Choroid plexus epithelial cell (primary cell): ENCODE results near the gene PRDX5.

ENCODE experiments used
- DNase-seq: peaks from one replicate; pipeline ENCODE4 v3.0.0-alpha.2; 2010; ENCODE audit warnings: low read depth
- H3K4me3 ChIP-seq: 2 replicates; pipeline ENCODE4 v1.5.1; 2011; ENCODE audit warnings: low read depth, mild to moderate bottlenecking, control low read depth, low read length, moderate library complexity
- TF ChIP-seq, protein P1 (sequence below): conservative IDR thresholded peaks from 2 replicates; pipeline ENCODE4 v1.5.1; 2011; ENCODE audit warnings: low read depth, mild to moderate bottlenecking, control low read depth, inconsistent platforms, low read length, moderate library complexity

The PRDX5 gene

DNA sequence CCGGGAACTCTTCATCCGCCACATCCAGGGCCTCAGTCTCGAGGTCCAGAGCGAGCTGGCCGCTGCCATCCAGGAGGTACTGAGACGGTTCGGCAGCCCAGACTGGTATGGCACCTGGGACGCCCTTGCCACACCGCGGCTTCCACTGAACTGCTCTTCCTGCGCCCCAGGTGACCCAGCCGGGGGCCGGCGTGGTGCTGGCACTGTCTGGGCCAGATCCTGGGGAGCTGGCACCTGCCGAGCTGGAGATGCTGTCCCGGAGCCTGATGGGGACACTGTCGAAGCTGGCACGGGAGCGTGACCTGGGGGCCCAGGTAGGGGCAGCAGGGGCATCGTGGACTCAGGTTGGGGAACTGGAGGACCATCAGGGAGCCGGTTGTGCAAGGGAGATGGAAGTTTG is 23.5 kb downstream of the PRDX5 start:
- TF ChIP-seq, protein P1, sequence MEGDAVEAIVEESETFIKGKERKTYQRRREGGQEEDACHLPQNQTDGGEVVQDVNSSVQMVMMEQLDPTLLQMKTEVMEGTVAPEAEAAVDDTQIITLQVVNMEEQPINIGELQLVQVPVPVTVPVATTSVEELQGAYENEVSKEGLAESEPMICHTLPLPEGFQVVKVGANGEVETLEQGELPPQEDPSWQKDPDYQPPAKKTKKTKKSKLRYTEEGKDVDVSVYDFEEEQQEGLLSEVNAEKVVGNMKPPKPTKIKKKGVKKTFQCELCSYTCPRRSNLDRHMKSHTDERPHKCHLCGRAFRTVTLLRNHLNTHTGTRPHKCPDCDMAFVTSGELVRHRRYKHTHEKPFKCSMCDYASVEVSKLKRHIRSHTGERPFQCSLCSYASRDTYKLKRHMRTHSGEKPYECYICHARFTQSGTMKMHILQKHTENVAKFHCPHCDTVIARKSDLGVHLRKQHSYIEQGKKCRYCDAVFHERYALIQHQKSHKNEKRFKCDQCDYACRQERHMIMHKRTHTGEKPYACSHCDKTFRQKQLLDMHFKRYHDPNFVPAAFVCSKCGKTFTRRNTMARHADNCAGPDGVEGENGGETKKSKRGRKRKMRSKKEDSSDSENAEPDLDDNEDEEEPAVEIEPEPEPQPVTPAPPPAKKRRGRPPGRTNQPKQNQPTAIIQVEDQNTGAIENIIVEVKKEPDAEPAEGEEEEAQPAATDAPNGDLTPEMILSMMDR = no peak
- H3K4me3 ChIP-seq = no peak overlapping the region

DNA sequence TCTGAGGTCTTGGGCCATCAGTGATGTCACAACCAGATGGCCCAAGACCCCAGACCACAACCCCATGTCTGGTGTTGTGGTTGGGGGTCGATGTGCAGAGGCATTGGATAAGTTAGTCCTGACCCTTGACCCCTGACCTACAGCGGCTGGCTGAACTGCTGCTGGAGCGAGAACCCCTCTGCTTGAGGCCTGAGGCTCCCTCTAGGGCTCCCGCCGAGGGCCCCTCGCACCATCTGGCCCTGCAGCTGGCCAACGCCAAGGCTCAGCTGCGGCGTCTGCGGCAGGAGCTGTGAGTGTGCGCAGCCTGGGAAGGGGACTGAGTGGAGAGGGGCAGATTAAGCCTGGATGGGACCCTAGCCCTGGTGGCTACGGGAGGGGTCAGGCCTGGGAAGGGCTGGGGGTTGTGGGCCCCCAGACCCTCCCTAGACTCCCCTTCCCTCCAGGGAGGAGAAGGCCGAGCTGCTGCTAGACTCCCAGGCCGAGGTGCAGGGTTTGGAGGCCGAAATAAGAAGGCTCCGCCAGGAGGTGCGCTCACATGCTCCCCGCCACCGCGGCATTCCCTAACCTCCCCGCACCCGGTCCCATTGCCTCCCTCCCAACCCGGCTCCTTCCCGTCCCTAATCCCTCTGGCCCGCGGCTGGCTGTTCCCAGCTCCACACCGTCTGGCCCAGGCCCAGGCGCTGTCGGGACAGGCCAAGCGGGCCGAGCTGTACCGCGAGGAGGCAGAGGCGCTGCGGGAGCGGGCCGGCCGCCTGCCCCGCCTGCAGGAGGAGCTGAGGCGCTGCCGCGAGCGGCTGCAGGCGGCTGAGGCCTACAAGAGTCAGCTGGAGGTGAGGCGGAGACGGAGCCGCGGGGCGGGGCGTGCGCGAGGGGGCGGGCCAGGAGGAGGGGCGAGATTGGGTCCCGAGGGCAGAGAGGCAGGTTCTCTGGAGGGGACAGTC is 24.2 kb downstream of the PRDX5 start:
- peak; percentile 91 for DNase-seq
- peak overlapping the region; percentile 51 for H3K4me3 ChIP-seq
- TF ChIP-seq, protein P1 = peak; percentile 30

More for the DNA sequence above, 23.5 kb downstream of the PRDX5 start:
- DNase-seq = no peak

DNA sequence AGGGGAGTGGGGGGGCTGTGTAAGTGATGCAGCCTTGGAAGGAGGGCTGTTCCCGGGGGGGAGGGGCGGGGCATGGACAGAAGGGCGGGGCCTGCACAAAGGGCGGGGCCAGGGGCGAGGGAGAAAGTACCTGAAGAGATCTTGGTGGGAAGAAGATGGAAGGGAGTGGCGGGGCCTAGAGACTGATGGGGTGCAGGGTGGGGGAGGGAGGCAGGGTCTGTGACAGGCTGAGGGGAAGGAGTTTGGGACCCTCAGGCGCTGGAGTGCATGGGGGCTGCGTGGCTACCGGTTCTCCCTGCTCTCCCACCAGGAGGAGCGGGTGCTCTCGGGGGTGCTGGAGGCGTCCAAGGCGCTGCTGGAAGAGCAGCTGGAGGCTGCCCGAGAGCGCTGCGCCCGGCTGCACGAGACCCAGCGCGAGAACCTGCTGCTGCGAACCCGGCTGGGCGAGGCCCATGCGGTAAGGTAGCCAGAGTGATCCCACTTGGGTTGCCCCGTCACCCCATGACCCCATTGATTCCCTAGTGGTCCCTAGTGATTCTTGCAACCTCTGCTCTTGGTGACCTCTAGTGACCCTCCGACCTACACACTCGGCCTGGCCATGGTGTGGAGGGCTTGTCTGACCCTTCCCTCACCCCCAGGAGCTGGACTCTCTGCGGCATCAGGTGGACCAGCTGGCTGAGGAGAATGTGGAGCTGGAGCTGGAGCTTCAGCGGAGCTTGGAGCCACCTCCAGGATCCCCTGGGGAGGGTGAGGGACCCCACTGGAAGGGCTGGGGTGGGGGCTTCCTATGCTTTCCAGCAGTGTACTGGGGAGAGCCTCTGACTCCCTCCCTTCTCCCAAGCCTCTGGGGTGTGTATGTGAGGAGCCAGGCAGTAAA is 25.2 kb downstream of the PRDX5 start:
- H3K4me3 ChIP-seq = peak overlapping the region; percentile 11
- TF ChIP-seq, protein P1 = no peak
- DNase-seq = no peak

DNA sequence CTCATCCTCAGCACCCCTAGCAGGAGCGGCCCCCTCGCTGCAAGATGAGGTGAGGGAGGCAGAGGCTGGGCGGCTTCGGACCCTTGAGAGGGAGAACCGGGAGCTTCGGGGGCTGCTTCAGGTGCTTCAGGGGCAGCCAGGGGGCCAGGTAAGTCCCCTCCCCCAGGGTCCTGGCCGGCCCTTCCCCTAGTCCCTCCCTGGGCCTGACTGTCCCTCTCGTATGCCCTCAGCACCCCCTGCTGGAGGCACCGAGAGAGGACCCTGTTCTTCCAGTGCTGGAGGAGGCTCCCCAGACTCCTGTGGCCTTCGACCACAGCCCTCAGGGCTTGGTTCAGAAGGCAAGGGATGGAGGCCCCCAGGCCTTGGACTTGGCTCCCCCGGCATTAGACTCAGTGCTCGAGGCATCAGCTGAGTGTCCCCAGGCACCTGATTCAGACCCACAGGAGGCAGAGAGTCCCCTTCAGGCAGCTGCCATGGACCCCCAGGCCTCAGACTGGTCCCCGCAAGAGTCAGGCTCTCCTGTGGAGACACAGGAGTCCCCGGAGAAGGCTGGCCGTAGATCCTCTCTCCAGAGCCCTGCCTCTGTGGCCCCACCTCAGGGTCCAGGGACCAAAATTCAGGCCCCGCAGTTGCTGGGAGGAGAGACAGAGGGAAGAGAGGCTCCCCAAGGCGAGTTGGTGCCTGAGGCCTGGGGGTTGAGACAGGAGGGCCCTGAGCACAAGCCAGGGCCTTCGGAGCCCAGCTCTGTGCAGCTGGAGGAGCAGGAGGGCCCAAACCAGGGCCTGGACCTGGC is 26.0 kb downstream of the PRDX5 start:
- TF ChIP-seq, protein P1 = peak; percentile 39
- no peak for DNase-seq
- no peak overlapping the region for H3K4me3 ChIP-seq

DNA sequence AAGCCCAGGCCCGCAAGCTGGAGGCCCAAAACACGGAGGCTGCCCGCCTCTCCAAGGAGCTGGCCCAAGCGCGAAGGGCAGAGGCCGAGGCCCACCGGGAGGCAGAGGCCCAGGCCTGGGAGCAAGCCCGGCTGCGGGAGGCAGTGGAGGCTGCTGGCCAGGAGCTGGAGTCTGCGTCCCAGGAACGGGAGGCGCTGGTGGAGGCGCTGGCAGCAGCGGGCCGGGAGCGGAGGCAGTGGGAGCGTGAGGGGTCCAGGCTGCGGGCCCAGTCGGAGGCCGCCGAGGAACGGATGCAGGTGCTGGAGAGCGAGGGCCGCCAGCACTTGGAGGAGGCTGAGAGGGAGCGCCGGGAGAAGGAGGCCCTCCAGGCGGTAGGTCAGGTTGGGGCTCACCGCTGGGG is 26.9 kb downstream of the PRDX5 start:
- TF ChIP-seq, protein P1 = no peak
- DNase-seq = no peak
- no peak overlapping the region for H3K4me3 ChIP-seq

DNA sequence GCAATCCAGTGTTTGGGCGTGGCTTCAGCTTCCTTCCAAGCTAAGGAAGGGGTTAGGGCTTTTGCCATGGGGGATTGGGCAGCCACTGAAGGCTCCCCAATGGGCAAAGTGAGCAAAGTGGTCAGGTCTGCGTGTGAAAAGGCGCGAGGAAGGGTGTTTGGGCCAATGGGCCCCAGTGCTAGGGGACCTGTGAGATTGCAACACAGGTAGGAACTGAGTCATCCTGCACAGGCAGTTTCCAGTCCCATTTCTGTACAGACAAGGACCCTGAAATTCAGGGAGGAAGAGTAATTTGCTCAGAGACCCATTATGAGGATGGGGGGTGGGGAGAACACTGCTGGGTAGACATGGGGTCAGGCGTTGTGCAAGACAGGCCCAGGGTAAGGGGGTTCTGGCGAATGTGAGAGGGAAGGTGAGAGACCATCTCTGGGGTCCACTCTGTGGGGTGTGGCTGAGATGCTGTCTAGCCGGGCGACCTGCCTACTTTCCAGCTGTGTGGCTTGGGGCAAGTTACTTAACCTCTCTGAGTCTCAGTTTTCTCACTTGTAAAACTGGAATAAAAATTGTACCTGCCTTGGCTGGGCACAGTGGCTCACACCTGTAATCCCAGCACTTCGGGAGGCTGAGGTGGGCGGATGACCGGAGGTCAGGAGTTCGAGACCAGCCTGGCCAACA is 29.4 kb downstream of the PRDX5 start:
- TF ChIP-seq, protein P1 = no peak
- no peak overlapping the region for H3K4me3 ChIP-seq
- DNase-seq = peak; percentile 12
